Astrocyte (in vitro differentiated cells and primary cell): ENCODE data around the gene SCIN. TPM values are rescaled to one million over a fixed set of nuclear protein-coding genes. Genes with fewer than 3 reads are reported as not detected.
"Not testable (repeated sequence)": the region's sequence is repeated elsewhere in the genome, so short reads cannot be mapped to it uniquely, and the experiment has no call there.

Experiments used
- DNase-seq: peaks from one replicate; pipeline ENCODE4 v3.0.0-alpha.2; 2010; ENCODE audit warnings: low read depth
- FAIRE-seq: peaks from 2 replicates; lab custom pipeline; 2011; peaks lifted over from hg19 to GRCh38; lab: Jason Lieb, UNC
- H2AFZ ChIP-seq: 2 replicates; pipeline ENCODE4 v1.6.0; 2012; ENCODE audit warnings: low read depth, low read length, inconsistent platforms
- H3K27ac ChIP-seq: 2 replicates; pipeline ENCODE4 v1.5.1; 2011; ENCODE audit warnings: low read depth, low read length, inconsistent platforms
- H3K27me3 ChIP-seq: 2 replicates; pipeline ENCODE4 v1.6.0; 2011; ENCODE audit warnings: low read length, inconsistent platforms; ENCODE audit not compliant: insufficient read depth
- H3K36me3 ChIP-seq: 2 replicates; pipeline ENCODE4 v1.5.1; 2011; ENCODE audit warnings: low read length, inconsistent platforms; ENCODE audit not compliant: insufficient read depth
- H3K4me1 ChIP-seq: 2 replicates; pipeline ENCODE4 v1.5.1; 2011; ENCODE audit warnings: low read length, inconsistent platforms; ENCODE audit not compliant: insufficient read depth
- H3K4me2 ChIP-seq: 2 replicates; pipeline ENCODE4 v1.6.0; 2012; ENCODE audit warnings: low read length, inconsistent platforms
- H3K4me3 ChIP-seq: 2 replicates; pipeline ENCODE4 v1.5.1; 2011; ENCODE audit warnings: low read depth, mild to moderate bottlenecking, low read length, inconsistent platforms; ENCODE audit not compliant: insufficient read depth
- H3K79me2 ChIP-seq: 2 replicates; pipeline ENCODE4 v1.6.0; 2012; ENCODE audit warnings: mild to moderate bottlenecking, low read length, inconsistent platforms; ENCODE audit not compliant: insufficient read depth
- H3K9ac ChIP-seq: 2 replicates; pipeline ENCODE4 v1.6.0; 2012; ENCODE audit warnings: mild to moderate bottlenecking, low read length, inconsistent platforms
- H3K9me3 ChIP-seq: 2 replicates; pipeline ENCODE4 v1.5.1; 2012; ENCODE audit warnings: low read depth, mild to moderate bottlenecking, low read length, inconsistent platforms; ENCODE audit not compliant: insufficient read depth
- H4K20me1 ChIP-seq: 2 replicates; pipeline ENCODE4 v1.6.0; 2012; ENCODE audit warnings: low read length, inconsistent platforms; ENCODE audit not compliant: insufficient read depth
- H3K27ac Mint-ChIP-seq: one replicate; pipeline ENCODE4 v1.8.0; 2021; ENCODE audit warnings: mild to moderate bottlenecking, mixed read lengths; ENCODE audit not compliant: unreplicated experiment
- H3K27me3 Mint-ChIP-seq: one replicate; pipeline ENCODE4 v1.8.0; 2021; ENCODE audit warnings: low read depth, mixed read lengths; ENCODE audit not compliant: unreplicated experiment
- H3K36me3 Mint-ChIP-seq: one replicate; pipeline ENCODE4 v1.8.0; 2021; ENCODE audit warnings: low read depth, mixed read lengths; ENCODE audit not compliant: unreplicated experiment
- H3K4me1 Mint-ChIP-seq: one replicate; pipeline ENCODE4 v1.8.0; 2021; ENCODE audit warnings: low read depth, mixed read lengths; ENCODE audit not compliant: unreplicated experiment
- H3K4me3 Mint-ChIP-seq: one replicate; pipeline ENCODE4 v1.8.0; 2021; ENCODE audit warnings: mild to moderate bottlenecking, moderate library complexity, mixed read lengths; ENCODE audit not compliant: unreplicated experiment
- H3K9me3 Mint-ChIP-seq: one replicate; pipeline ENCODE4 v1.8.0; 2021; ENCODE audit warnings: mild to moderate bottlenecking, mixed read lengths; ENCODE audit not compliant: unreplicated experiment
- EZH2 ChIP-seq: IDR thresholded peaks from 2 replicates; pipeline ENCODE4 v1.6.1; 2012; ENCODE audit warnings: mild to moderate bottlenecking, low read length, inconsistent platforms; ENCODE audit not compliant: insufficient read depth
- total RNA-seq: library from RNA; stranded (reverse); gene quantifications from 2 replicates; pipeline ENCODE4 v1.2.1, GENCODE V29; 2021
- TF ChIP-seq, protein P1 (sequence below): IDR thresholded peaks from 2 replicates; pipeline ENCODE4 v1.5.1; 2011; ENCODE audit warnings: low read depth, mild to moderate bottlenecking, inconsistent platforms, low read length, moderate library complexity; ENCODE audit not compliant: insufficient read depth

Gene SCIN
- total RNA-seq, 1 donor from 2014 or later: 0.27 TPM

GRCh38 chr7:12670743-12671520 lies 100.4 kb downstream of the SCIN start:
- Histone ChIP-seq H3K9me3 (peaks cover 3% of the 10 kb centered on the region), H2AFZ (no peak overlapping the region), H3K9ac (no peak overlapping the region), H3K79me2 (no peaks in the 10 kb centered on the region), H3K4me3 (no peak overlapping the region), H3K36me3 (no peaks in the 10 kb centered on the region), H3K4me1 (no peaks in the 10 kb centered on the region), H4K20me1 (no peaks in the 10 kb centered on the region), H3K4me2 (no peak overlapping the region), H3K27ac (no peak overlapping the region), H3K27me3 (no peaks in the 10 kb centered on the region)
- Mint-ChIP-seq H3K4me3 (no peak overlapping the region), H3K4me1 (peaks cover 8% of the 10 kb centered on the region), H3K27ac (no peak overlapping the region), H3K36me3 (no peaks in the 10 kb centered on the region), H3K9me3 (no peaks in the 10 kb centered on the region), H3K27me3 (no peaks in the 10 kb centered on the region)
- no peak for FAIRE-seq
- DNase-seq: no peak
- TF ChIP-seq EZH2: no peak
- TF ChIP-seq, protein P1, sequence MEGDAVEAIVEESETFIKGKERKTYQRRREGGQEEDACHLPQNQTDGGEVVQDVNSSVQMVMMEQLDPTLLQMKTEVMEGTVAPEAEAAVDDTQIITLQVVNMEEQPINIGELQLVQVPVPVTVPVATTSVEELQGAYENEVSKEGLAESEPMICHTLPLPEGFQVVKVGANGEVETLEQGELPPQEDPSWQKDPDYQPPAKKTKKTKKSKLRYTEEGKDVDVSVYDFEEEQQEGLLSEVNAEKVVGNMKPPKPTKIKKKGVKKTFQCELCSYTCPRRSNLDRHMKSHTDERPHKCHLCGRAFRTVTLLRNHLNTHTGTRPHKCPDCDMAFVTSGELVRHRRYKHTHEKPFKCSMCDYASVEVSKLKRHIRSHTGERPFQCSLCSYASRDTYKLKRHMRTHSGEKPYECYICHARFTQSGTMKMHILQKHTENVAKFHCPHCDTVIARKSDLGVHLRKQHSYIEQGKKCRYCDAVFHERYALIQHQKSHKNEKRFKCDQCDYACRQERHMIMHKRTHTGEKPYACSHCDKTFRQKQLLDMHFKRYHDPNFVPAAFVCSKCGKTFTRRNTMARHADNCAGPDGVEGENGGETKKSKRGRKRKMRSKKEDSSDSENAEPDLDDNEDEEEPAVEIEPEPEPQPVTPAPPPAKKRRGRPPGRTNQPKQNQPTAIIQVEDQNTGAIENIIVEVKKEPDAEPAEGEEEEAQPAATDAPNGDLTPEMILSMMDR: no peak

DNA sequence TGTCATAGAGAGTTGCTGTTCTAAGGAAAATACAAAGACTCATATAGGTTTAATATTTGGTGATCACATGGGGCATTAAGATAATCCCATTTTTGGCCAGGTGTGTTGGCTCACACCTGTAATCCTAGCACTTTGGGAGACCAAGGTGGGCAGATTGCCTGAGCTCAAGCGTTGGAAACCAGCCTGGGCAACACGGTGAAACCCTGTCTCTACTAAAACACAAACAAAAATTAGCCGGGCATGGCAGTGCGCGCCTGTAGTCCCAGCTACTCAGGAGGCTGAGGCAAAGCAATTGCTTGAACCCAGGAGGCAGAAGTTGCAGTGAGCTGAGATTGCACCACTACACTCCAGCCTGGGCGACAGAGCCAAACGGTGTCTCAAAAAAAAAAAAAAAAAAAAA lies 102.9 kb downstream of the SCIN start:
- H3K4me3 Mint-ChIP-seq, H3K27me3 Mint-ChIP-seq, H3K79me2 ChIP-seq, H3K4me1 ChIP-seq, H3K27ac ChIP-seq, FAIRE-seq, H3K4me3 ChIP-seq, H3K27ac Mint-ChIP-seq, DNase-seq, H3K36me3 Mint-ChIP-seq, H3K9me3 Mint-ChIP-seq, H3K9ac ChIP-seq, H3K4me1 Mint-ChIP-seq, H4K20me1 ChIP-seq, H3K36me3 ChIP-seq, H2AFZ ChIP-seq, H3K9me3 ChIP-seq, H3K4me2 ChIP-seq, H3K27me3 ChIP-seq: not testable (repeated sequence)

DNA sequence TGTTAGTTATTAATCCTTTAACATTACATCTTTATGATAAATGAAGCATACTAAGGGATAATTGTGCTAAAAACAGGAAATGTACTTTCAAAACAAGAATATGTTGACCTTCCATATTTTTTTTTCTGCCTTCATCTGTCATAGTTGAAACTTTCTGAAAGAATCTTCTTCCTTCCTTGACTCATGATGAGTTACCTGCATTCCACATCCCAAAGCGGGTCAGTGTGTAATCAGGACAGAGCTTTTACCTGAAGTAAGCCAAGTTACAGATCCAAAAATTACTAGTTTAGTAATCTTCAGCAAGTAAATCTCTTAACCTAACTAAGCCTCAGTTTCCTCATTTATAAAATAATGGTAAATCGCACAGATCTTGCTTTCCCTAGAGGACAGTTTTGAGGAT lies 103.5 kb downstream of the SCIN start:
- Histone ChIP-seq H3K4me2 (no peak overlapping the region), H3K27ac (no peak overlapping the region), H3K9ac (no peak overlapping the region), H3K36me3 (no peaks in the 10 kb centered on the region), H3K27me3 (no peaks in the 10 kb centered on the region), H3K9me3 (peaks cover 3% of the 10 kb centered on the region), H3K4me1 (no peaks in the 10 kb centered on the region), H4K20me1 (no peaks in the 10 kb centered on the region), H3K4me3 (no peak overlapping the region), H3K79me2 (no peaks in the 10 kb centered on the region), H2AFZ (no peak overlapping the region)
- H3K27ac Mint-ChIP-seq: no peak overlapping the region
- DNase-seq (no peak), FAIRE-seq (no peak)
- H3K4me1 Mint-ChIP-seq: peaks cover 4% of the 10 kb centered on the region
- no peak for TF ChIP-seq EZH2
- TF ChIP-seq, protein P1: no peak
- no peaks in the 10 kb centered on the region for H3K27me3 Mint-ChIP-seq
- H3K4me3 Mint-ChIP-seq: no peak overlapping the region
- no peaks in the 10 kb centered on the region for H3K36me3 Mint-ChIP-seq
- peaks cover 2% of the 10 kb centered on the region for H3K9me3 Mint-ChIP-seq
